ENCODE measurements around the gene PYROXD2. TPM values are rescaled to one million over a fixed set of nuclear protein-coding genes. Genes with fewer than 3 reads are reported as not detected.

The PYROXD2 gene
- total and polyA plus RNA-seq, 2 of the 13 experiments (the other 11 are each of a cell fraction or from before 2014, with no cell fraction given) = 2.0 to 6.2 TPM

DNA sequence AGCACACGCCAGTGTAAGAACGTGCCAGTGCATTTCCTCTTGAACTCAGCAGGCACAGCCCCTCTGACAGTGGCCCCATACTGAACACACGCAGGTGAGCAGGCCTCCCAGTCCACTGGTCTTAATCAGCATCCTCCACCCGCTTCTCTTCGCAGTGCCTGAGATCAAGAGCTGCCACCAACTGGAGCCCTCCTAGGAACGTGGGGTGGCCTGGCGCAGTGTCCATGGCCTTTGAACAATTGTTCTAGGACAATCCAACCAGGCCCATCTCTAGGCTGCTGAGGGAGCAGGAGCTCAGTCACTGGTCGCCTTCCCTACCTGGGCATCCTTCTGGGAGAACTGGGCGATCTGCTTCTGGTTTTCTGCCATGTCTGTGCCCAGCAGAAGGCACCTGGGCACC lies 15.2 kb downstream of the PYROXD2 start:
- Histone ChIP-seq H3K9me3 (ENCODE audit: low read length) (no peaks in the 10 kb centered on the region), H3K4me3 (replicated peaks in 1 of 3; ENCODE audit: insufficient read depth in 1 of 3, low read depth in 2 of 3, low read length in 3 of 3) (no peak overlapping the region), H3K27ac (ENCODE audit: extremely low read length, insufficient read depth, low read length) (no peak overlapping the region), H3K79me2 (ENCODE audit: insufficient read depth, low read length) (no peaks in the 10 kb centered on the region), H3K27me3 (ENCODE audit: control insufficient read depth in 1 of 2, insufficient read depth in 2 of 2, low read length in 2 of 2) (no peaks in the 10 kb centered on the region; a peak in 1 of 5 replicates), H3K4me2 (ENCODE audit: low read depth, low read length) (no peak overlapping the region), H3K4me1 (ENCODE audit: insufficient read depth, low read length) (no peaks in the 10 kb centered on the region), H3K9ac (ENCODE audit: insufficient read depth, low read depth, low read length) (no peak overlapping the region), H3K36me3 (replicated peaks in 1 of 2; ENCODE audit: control insufficient read depth in 1 of 2, insufficient read depth in 2 of 2, low read length in 2 of 2) (no peaks in the 10 kb centered on the region), H2AFZ (ENCODE audit: low read length) (no peak overlapping the region), H4K20me1 (ENCODE audit: insufficient read depth, low read length) (no peaks in the 10 kb centered on the region)
- no TSS peak for BruUV-seq (replicated peaks)
- ChIA-PET POLR2A (interaction anchor here (0.7 kb wide), 1 partner anchor 15 kb away, joined by 3 read pairs; the partner anchor contains the start of gene PYROXD2), CTCF (ENCODE audit: low intra/inter-chr PET ratio, low total read pairs) (no interaction called here)
- ATAC-seq (no peak), FAIRE-seq (no peak), DNase-seq (ENCODE audit: low spot score) (no peak)
- intact Hi-C loops (cut with micrococcal nuclease; ENCODE audit: unreplicated experiment) (no loop called here), in situ Hi-C loops (cut with HindIII; ENCODE audit: extremely low pct_ligation_motif_present, low pct_unique_long_range_greater_than_20kb) (no loop called here)
- 72% methylated on average over 7 of the region's 9 CpGs for WGBS (ENCODE audit: low lambda C conversion rate)
- TF ChIP-seq SSRP1 (CRISPR knock-in tag; IDR thresholded peaks at IDR 0.05) (no peak), ZNF552 (CRISPR knock-in tag; IDR thresholded peaks at IDR 0.05; ENCODE audit: borderline replicate concordance) (no peak), ZNF614 (CRISPR knock-in tag; IDR thresholded peaks at IDR 0.05; ENCODE audit: borderline replicate concordance) (no peak), ZSCAN5A (CRISPR knock-in tag; IDR thresholded peaks at IDR 0.05; ENCODE audit: borderline replicate concordance) (no peak), ZNF720 (CRISPR knock-in tag; IDR thresholded peaks at IDR 0.05) (no peak), TOPORS (CRISPR knock-in tag; IDR thresholded peaks at IDR 0.05) (no peak), ZNF33A (CRISPR knock-in tag; IDR thresholded peaks at IDR 0.05; ENCODE audit: borderline replicate concordance) (no peak), ZNF468 (CRISPR knock-in tag; IDR thresholded peaks at IDR 0.05) (no peak), TCF12 (IDR thresholded peaks at IDR 0.05) (no peak), TCF12 (CRISPR knock-in tag; IDR thresholded peaks at IDR 0.05) (no peak), ZNF749 (CRISPR knock-in tag; IDR thresholded peaks at IDR 0.05; ENCODE audit: borderline replicate concordance) (no peak), HNF4A (CRISPR knock-in tag; IDR thresholded peaks at IDR 0.05) (no peak), NR0B2 (CRISPR knock-in tag; IDR thresholded peaks at IDR 0.05) (no peak), PATZ1 (CRISPR knock-in tag; IDR thresholded peaks at IDR 0.05) (no peak)
- TF ChIP-seq, protein P1, sequence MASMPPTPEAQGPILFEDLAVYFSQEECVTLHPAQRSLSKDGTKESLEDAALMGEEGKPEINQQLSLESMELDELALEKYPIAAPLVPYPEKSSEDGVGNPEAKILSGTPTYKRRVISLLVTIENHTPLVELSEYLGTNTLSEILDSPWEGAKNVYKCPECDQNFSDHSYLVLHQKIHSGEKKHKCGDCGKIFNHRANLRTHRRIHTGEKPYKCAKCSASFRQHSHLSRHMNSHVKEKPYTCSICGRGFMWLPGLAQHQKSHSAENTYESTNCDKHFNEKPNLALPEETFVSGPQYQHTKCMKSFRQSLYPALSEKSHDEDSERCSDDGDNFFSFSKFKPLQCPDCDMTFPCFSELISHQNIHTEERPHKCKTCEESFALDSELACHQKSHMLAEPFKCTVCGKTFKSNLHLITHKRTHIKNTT (CRISPR knock-in tag; IDR thresholded peaks at IDR 0.05) = no peak
- TF ChIP-seq, protein P2, sequence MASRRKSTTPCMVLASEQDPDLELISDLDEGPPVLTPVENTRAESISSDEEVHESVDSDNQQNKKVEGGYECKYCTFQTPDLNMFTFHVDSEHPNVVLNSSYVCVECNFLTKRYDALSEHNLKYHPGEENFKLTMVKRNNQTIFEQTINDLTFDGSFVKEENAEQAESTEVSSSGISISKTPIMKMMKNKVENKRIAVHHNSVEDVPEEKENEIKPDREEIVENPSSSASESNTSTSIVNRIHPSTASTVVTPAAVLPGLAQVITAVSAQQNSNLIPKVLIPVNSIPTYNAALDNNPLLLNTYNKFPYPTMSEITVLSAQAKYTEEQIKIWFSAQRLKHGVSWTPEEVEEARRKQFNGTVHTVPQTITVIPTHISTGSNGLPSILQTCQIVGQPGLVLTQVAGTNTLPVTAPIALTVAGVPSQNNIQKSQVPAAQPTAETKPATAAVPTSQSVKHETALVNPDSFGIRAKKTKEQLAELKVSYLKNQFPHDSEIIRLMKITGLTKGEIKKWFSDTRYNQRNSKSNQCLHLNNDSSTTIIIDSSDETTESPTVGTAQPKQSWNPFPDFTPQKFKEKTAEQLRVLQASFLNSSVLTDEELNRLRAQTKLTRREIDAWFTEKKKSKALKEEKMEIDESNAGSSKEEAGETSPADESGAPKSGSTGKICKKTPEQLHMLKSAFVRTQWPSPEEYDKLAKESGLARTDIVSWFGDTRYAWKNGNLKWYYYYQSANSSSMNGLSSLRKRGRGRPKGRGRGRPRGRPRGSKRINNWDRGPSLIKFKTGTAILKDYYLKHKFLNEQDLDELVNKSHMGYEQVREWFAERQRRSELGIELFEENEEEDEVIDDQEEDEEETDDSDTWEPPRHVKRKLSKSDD (CRISPR knock-in tag; IDR thresholded peaks at IDR 0.05; ENCODE audit: low read depth) = no peak
- TF ChIP-seq, protein P3, sequence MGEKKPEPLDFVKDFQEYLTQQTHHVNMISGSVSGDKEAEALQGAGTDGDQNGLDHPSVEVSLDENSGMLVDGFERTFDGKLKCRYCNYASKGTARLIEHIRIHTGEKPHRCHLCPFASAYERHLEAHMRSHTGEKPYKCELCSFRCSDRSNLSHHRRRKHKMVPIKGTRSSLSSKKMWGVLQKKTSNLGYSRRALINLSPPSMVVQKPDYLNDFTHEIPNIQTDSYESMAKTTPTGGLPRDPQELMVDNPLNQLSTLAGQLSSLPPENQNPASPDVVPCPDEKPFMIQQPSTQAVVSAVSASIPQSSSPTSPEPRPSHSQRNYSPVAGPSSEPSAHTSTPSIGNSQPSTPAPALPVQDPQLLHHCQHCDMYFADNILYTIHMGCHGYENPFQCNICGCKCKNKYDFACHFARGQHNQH (CRISPR knock-in tag; IDR thresholded peaks at IDR 0.05) = no peak
